ENCODE measurements around the gene ARMH1.

ARMH1 gene

DNA sequence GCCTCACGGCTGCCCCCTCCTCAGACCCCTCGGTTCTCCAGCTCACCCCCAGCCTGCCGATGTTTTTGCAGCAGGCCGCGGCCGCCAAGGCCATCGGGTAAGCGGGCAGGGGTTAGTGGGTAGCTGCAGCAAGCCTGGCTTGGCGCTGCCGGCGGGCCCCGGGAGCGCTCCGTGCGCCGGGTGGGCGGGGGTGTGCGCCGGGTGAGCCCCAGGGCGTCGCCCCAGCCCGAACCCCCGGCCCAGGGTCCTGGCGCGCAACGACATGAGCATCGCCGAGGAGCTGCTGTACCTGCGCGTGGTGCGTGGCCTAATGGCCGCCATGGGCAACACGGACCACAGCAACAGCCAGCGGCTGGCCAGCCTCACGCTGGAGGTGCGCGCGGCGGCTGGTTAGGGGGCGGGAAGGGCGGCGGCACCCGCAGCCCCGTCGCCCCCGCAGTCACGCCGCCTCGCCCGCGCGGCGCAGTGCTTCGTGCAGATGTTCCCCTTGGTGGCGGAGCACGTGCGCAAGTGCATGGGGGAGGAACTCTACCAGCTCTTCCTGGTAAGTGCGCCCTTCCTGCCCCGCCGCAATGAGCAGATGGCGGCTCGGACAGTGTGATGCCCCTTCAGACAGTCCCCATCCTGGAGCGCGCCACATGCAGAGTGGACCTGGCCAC is 49.9 kb downstream of the ARMH1 start:
- Histone ChIP-seq H3K9me3 (ENCODE audit: control extremely low read depth in 1 of 5, control insufficient read depth in 4 of 5, insufficient read depth in 2 of 5, low read depth in 1 of 5, low read length in 4 of 5) (no peaks in the 10 kb centered on the region), H3K4me3 (ENCODE audit: control insufficient read depth in 1 of 7, extremely low read depth in 1 of 7, insufficient read depth in 4 of 7, low read depth in 2 of 7, low read length in 6 of 7) (peak overlapping the region in 5 of 7 experiments; percentile 47 to 74 (median 61)), H3K36me3 (ENCODE audit: control insufficient read depth in 4 of 4, insufficient read depth in 4 of 4, low read length in 3 of 4) (peaks cover 0 to 5% (median 1%) of the 10 kb centered on the region in 4 experiments), H3K27me3 (replicated peaks in 2 of 5; ENCODE audit: control insufficient read depth in 4 of 5, insufficient read depth in 5 of 5, low read length in 4 of 5) (no peaks in the 10 kb centered on the region), H3K27ac (ENCODE audit: insufficient read depth in 1 of 2, low read depth in 1 of 2, low read length in 2 of 2, poor library complexity in 1 of 2, severe bottlenecking in 2 of 2) (peak overlapping the region in 1 of 2 experiments; percentile 77), H3K4me1 (ENCODE audit: control extremely low read depth in 1 of 4, control insufficient read depth in 4 of 4, insufficient read depth in 4 of 4, low read length in 3 of 4) (peaks cover 12 to 69% (median 55%) of the 10 kb centered on the region in 4 experiments)
- WGBS (ENCODE audit: insufficient coverage) = 93% methylated on average over 54 of the region's 64 CpGs
- DNase-seq = peak in 2 of 3 donors; percentile 60 to 66
- ChIA-PET POLR2A (interaction anchor here (0.8 to 1.9 kb wide), 2 partner anchors 51 to 75 kb away, joined by 3 to 9 read pairs; partner anchors contain the start of gene RPS8), CTCF (interaction anchor here (1.6 kb wide), 1 partner anchor 95 kb away, joined by 4 read pairs; no protein-coding TSS in a partner anchor)

DNA sequence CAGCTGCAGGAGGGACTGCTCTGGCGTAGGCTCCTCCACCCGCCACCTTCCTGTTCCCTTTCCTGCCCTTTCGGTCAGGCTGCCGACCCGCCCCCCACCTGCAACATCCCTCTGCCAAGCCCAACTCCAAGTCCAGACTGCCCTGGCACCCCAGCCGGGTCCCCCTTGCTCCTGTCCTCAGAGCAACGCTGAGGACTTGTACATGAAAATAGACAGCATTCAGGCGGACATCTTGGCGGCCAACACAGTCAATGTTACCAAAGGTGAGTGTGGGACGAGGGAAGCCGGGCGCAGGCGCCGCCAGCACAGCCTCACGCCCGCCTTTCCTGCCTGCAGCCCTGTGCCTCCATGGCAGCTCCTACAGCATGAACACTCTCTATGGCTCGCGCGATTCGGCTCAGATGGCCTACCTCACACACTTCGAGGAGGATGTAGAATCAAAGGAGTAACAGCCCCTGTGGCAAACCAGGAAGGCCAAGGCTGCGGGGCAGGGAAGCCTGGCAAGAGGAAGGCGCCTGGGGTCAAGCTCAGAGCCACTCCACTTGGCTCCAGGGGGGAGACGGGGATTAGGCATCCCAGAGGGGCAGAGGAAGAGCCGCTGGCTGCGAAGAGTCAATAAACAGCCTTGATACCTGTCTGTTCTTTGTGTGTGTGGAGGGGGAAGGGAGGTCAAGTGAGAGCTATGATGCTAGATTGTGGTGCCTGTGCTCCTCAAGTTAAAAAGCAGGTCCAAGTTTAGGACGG is 50.6 kb downstream of the ARMH1 start:
- CTCF ChIA-PET = interaction anchor here (0.6 kb wide), 1 partner anchor 768 kb away, joined by 3 read pairs; no protein-coding TSS in a partner anchor
- 83% methylated on average over 24 of the region's 27 CpGs for WGBS (ENCODE audit: insufficient coverage)
- H3K9me3 ChIP-seq (ENCODE audit: control extremely low read depth in 1 of 5, control insufficient read depth in 4 of 5, insufficient read depth in 2 of 5, low read depth in 1 of 5, low read length in 4 of 5) = no peaks in the 10 kb centered on the region

DNA sequence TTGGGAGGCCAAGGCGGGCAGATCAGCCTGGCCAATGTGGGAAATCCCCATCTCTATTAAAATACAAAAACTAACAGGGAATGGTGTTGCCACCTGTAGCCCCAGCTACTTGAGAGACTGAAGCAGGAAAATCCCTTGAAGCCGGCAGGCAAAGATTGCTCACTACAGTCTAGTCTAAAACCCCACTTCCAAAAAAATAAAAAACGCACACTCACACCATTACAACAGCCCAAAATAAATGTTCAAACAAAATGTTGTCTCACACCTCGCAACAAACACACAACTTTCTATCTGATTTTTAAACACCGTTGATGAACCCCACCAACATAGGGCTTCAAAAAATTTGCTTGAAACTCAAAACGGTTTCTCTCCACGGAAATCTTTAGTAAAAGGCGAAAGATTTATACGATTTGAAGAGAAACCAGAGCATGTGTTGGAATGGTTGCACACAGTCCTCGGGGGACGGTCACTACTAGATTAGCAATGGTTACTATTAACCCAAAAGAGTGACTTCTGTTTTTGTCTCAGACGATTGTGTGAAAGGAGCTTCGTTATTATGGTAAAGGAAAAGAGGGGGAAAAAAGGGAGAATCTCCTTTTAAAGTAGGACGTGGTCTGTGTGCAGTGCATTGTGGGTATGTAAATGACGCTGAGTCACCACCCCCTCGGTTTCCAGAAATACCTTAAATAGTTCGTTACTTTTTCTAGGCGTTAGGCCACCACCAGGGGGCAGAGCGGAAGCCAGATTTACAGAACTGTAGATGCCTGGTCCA is 56.4 kb downstream of the ARMH1 start, which contains the start of gene RNU5D-1:
Gene RNU5D-1 (minus strand): TSS at position 430 of the 772 bp plus-strand sequence.
- Histone ChIP-seq H3K9me3 (ENCODE audit: control extremely low read depth in 1 of 5, control insufficient read depth in 4 of 5, insufficient read depth in 2 of 5, low read depth in 1 of 5, low read length in 4 of 5) (no peaks in the 10 kb centered on the region), H3K27ac (ENCODE audit: insufficient read depth in 1 of 2, low read depth in 1 of 2, low read length in 2 of 2, poor library complexity in 1 of 2, severe bottlenecking in 2 of 2) (peak within 1 kb of the TSS; percentile 99 to 100), H3K4me1 (ENCODE audit: control extremely low read depth in 1 of 4, control insufficient read depth in 4 of 4, insufficient read depth in 4 of 4, low read length in 3 of 4) (peaks cover 8 to 42% (median 26%) of the 10 kb centered on the region in 4 experiments), H3K27me3 (replicated peaks in 2 of 5; ENCODE audit: control insufficient read depth in 4 of 5, insufficient read depth in 5 of 5, low read length in 4 of 5) (no peaks in the 10 kb centered on the region), H3K36me3 (ENCODE audit: control insufficient read depth in 4 of 4, insufficient read depth in 4 of 4, low read length in 3 of 4) (peaks cover 0 to 2% (median 0%) of the 10 kb centered on the region in 4 experiments), H3K4me3 (ENCODE audit: control insufficient read depth in 1 of 7, extremely low read depth in 1 of 7, insufficient read depth in 4 of 7, low read depth in 2 of 7, low read length in 6 of 7) (peak within 1 kb of the TSS in 4 of 7 experiments; percentile 12 to 65 (median 48))
- WGBS (ENCODE audit: insufficient coverage) = 2% methylated on average over 10 of the region's 19 CpGs
- ChIA-PET CTCF (interaction anchor here (0.7 to 3.4 kb wide), 18 partner anchors 9 to 96 kb away, joined by 3 to 19 read pairs (median 4); partner anchors contain the start of genes BEST4, BTBD19 and PLK3), POLR2A (interaction anchor here (0.6 to 3.8 kb wide), 27 partner anchors 9 to 609 kb away, joined by 3 to 150 read pairs (median 4); partner anchors contain the start of genes BTBD19, DYNLT4, HPDL and KIF2C)
- peak; percentile 96 to 98 (median 98) for DNase-seq

More for the DNA sequence above, 50.6 kb downstream of the ARMH1 start:
- peaks cover 0 to 5% (median 1%) of the 10 kb centered on the region in 4 experiments for H3K36me3 ChIP-seq (ENCODE audit: control insufficient read depth in 4 of 4, insufficient read depth in 4 of 4, low read length in 3 of 4)
- peak overlapping the region in 3 of 7 experiments; percentile 61 to 74 (median 69) for H3K4me3 ChIP-seq (ENCODE audit: control insufficient read depth in 1 of 7, extremely low read depth in 1 of 7, insufficient read depth in 4 of 7, low read depth in 2 of 7, low read length in 6 of 7)
- H3K4me1 ChIP-seq (ENCODE audit: control extremely low read depth in 1 of 4, control insufficient read depth in 4 of 4, insufficient read depth in 4 of 4, low read length in 3 of 4) = peaks cover 13 to 70% (median 55%) of the 10 kb centered on the region in 4 experiments
- DNase-seq = no peak
- H3K27ac ChIP-seq (ENCODE audit: insufficient read depth in 1 of 2, low read depth in 1 of 2, low read length in 2 of 2, poor library complexity in 1 of 2, severe bottlenecking in 2 of 2) = peak overlapping the region in 1 of 2 experiments; percentile 32
- POLR2A ChIA-PET = interaction anchor here (0.8 to 1.9 kb wide), 2 partner anchors 51 to 75 kb away, joined by 3 to 9 read pairs; partner anchors contain the start of gene RPS8
- no peaks in the 10 kb centered on the region for H3K27me3 ChIP-seq (replicated peaks in 2 of 5; ENCODE audit: control insufficient read depth in 4 of 5, insufficient read depth in 5 of 5, low read length in 4 of 5)

DNA sequence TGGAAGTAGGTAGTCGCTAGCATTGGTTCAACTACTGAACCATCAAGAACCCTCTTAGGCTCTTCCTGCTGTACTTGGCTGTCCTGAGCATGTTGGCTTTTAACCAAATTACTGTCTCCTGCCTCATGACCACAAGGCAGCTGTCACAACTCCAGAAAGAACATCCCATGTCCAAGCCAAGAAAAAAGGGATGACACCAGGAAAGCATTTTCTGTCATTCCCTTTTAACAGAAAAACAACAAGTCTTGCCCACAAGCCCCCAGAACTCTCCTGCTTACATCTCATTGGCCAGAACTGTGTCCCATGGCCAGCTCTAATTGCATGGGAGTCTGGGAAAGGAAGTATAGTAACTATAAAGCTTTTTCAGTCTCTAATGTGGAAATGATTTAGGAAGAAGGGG is 58.9 kb downstream of the ARMH1 start:
- CTCF ChIA-PET = interaction anchor here (0.9 to 1.4 kb wide), 3 partner anchors 14 to 20 kb away, joined by 3 to 4 read pairs (median 3); no protein-coding TSS in a partner anchor
- Histone ChIP-seq H3K4me1 (ENCODE audit: control extremely low read depth in 1 of 4, control insufficient read depth in 4 of 4, insufficient read depth in 4 of 4, low read length in 3 of 4) (peaks cover 5 to 29% (median 17%) of the 10 kb centered on the region in 4 experiments), H3K27ac (ENCODE audit: insufficient read depth in 1 of 2, low read depth in 1 of 2, low read length in 2 of 2, poor library complexity in 1 of 2, severe bottlenecking in 2 of 2) (no peak overlapping the region), H3K36me3 (ENCODE audit: control insufficient read depth in 4 of 4, insufficient read depth in 4 of 4, low read length in 3 of 4) (no peaks in the 10 kb centered on the region), H3K27me3 (replicated peaks in 2 of 5; ENCODE audit: control insufficient read depth in 4 of 5, insufficient read depth in 5 of 5, low read length in 4 of 5) (no peaks in the 10 kb centered on the region), H3K4me3 (ENCODE audit: control insufficient read depth in 1 of 7, extremely low read depth in 1 of 7, insufficient read depth in 4 of 7, low read depth in 2 of 7, low read length in 6 of 7) (no peak overlapping the region), H3K9me3 (ENCODE audit: control extremely low read depth in 1 of 5, control insufficient read depth in 4 of 5, insufficient read depth in 2 of 5, low read depth in 1 of 5, low read length in 4 of 5) (no peaks in the 10 kb centered on the region)
- WGBS (ENCODE audit: insufficient coverage) = 83% methylated on average over 1 of the region's 1 CpG
- POLR2A ChIA-PET = interaction anchor here (0.7 kb wide), 1 partner anchor 85 kb away, joined by 5 read pairs; no protein-coding TSS in a partner anchor
- DNase-seq = no peak

DNA sequence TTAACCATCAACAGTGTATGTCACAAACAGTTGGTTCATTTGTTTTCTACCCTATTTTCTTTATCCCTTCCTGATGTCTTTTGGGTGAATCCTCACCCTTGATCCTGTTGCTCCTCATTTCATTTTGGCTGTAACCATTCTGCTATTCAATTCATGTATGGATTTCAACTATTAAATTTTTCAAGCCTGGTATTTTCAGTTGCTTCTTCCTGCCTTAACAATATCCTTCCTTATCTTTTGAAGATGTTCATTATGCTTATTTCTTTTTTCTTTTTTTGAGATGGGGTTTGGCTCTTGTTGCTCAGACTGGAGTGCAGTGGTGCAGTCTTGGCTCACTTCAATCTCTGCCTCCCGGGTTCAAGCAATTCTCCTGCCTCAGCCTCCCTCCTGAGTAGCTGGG is 59.3 kb downstream of the ARMH1 start:
- H3K4me1 ChIP-seq (ENCODE audit: control extremely low read depth in 1 of 4, control insufficient read depth in 4 of 4, insufficient read depth in 4 of 4, low read length in 3 of 4) = peaks cover 5 to 27% (median 16%) of the 10 kb centered on the region in 4 experiments
- no peaks in the 10 kb centered on the region for H3K9me3 ChIP-seq (ENCODE audit: control extremely low read depth in 1 of 5, control insufficient read depth in 4 of 5, insufficient read depth in 2 of 5, low read depth in 1 of 5, low read length in 4 of 5)
- DNase-seq = no peak
- no peaks in the 10 kb centered on the region for H3K27me3 ChIP-seq (replicated peaks in 2 of 5; ENCODE audit: control insufficient read depth in 4 of 5, insufficient read depth in 5 of 5, low read length in 4 of 5)
- no peaks in the 10 kb centered on the region for H3K36me3 ChIP-seq (ENCODE audit: control insufficient read depth in 4 of 4, insufficient read depth in 4 of 4, low read length in 3 of 4)
- no peak overlapping the region for H3K27ac ChIP-seq (ENCODE audit: insufficient read depth in 1 of 2, low read depth in 1 of 2, low read length in 2 of 2, poor library complexity in 1 of 2, severe bottlenecking in 2 of 2)
- no peak overlapping the region for H3K4me3 ChIP-seq (ENCODE audit: control insufficient read depth in 1 of 7, extremely low read depth in 1 of 7, insufficient read depth in 4 of 7, low read depth in 2 of 7, low read length in 6 of 7)
- no CpG with 5 or more reads among the region's 1 CpG for WGBS (ENCODE audit: insufficient coverage)
- CTCF ChIA-PET = interaction anchor here (1.1 to 1.4 kb wide), 3 partner anchors 14 to 75 kb away, joined by 3 to 4 read pairs (median 3); no protein-coding TSS in a partner anchor
- POLR2A ChIA-PET = interaction anchor here (0.7 kb wide), 1 partner anchor 85 kb away, joined by 5 read pairs; no protein-coding TSS in a partner anchor

DNA sequence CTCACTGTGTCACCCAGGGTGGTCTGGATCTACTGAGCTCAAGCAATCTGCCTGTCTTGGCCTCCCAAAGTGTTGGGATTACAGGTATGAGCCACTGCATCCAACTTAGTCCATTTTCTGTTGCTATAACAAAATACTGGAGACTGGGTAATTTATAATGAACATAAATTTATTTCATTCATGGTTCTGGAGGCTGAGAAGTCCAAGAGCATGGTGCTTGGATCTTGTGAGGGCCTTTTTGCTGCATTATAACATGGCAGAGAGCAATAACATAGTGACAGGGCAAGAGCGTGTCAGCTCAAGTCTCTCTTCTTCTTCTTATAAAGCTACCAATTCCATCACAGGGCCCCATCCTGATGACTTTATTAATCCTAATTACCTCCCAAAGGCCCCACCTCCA is 61.5 kb downstream of the ARMH1 start:
- Histone ChIP-seq H3K4me1 (ENCODE audit: control extremely low read depth in 1 of 4, control insufficient read depth in 4 of 4, insufficient read depth in 4 of 4, low read length in 3 of 4) (peaks cover 10 to 24% (median 16%) of the 10 kb centered on the region in 4 experiments), H3K27me3 (replicated peaks in 2 of 5; ENCODE audit: control insufficient read depth in 4 of 5, insufficient read depth in 5 of 5, low read length in 4 of 5) (no peaks in the 10 kb centered on the region), H3K9me3 (ENCODE audit: control extremely low read depth in 1 of 5, control insufficient read depth in 4 of 5, insufficient read depth in 2 of 5, low read depth in 1 of 5, low read length in 4 of 5) (no peaks in the 10 kb centered on the region), H3K27ac (ENCODE audit: insufficient read depth in 1 of 2, low read depth in 1 of 2, low read length in 2 of 2, poor library complexity in 1 of 2, severe bottlenecking in 2 of 2) (no peak overlapping the region), H3K4me3 (ENCODE audit: control insufficient read depth in 1 of 7, extremely low read depth in 1 of 7, insufficient read depth in 4 of 7, low read depth in 2 of 7, low read length in 6 of 7) (no peak overlapping the region), H3K36me3 (ENCODE audit: control insufficient read depth in 4 of 4, insufficient read depth in 4 of 4, low read length in 3 of 4) (no peaks in the 10 kb centered on the region)
- no CpG with 5 or more reads among the region's 1 CpG for WGBS (ENCODE audit: insufficient coverage)
- no peak for DNase-seq
- CTCF ChIA-PET = interaction anchor here (0.8 kb wide), 1 partner anchor 40 kb away, joined by 4 read pairs; the partner anchor contains the start of gene RPS8
- POLR2A ChIA-PET = no interaction called here

Data from common myeloid progenitor, CD34-positive (primary cell).